Astrocyte of the cerebellum (primary cell): ENCODE measurements around the gene KCNAB1.

ENCODE experiments used
- DNase-seq: peaks from one replicate; pipeline ENCODE4 v3.0.0-alpha.2; 2011; ENCODE audit warnings: low read depth
- H3K4me3 ChIP-seq: 2 replicates; pipeline ENCODE4 v1.5.1; 2011; ENCODE audit warnings: mild to moderate bottlenecking, low read depth, low read length, moderate library complexity
- in situ Hi-C: cut with HindIII; loops from 2 replicates; pipeline ENCODE4 v1.10.0; 2017; ENCODE audit warnings: low sequenced_read_pairs
- TF ChIP-seq, protein P1 (sequence below): IDR thresholded peaks from 2 replicates; pipeline ENCODE4 v1.5.1; 2012; ENCODE audit warnings: low read length, low read depth, moderate library complexity, mild to moderate bottlenecking; ENCODE audit errors: missing control alignments

KCNAB1 gene

DNA sequence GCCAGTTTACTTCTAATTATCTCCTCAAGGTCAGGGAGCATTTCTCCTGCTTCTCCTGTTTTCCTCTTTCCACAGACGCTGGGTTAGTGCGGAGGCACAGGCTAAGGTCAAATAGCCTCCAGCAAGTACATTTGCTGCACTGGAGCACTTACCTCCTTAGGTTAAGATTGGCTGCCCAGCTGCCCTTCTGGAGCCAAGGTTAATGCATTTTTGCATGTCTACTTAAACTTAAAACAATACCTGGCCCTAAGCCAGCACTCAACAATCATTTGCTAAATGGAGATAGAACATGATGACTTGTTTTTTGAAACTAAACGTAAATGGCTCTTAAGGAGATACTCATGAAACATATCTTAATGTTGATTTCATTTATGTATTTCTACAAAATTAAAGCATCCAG is 351.1 kb downstream of the KCNAB1 start:
- DNase-seq, result no peak
- TF ChIP-seq, protein P1, sequence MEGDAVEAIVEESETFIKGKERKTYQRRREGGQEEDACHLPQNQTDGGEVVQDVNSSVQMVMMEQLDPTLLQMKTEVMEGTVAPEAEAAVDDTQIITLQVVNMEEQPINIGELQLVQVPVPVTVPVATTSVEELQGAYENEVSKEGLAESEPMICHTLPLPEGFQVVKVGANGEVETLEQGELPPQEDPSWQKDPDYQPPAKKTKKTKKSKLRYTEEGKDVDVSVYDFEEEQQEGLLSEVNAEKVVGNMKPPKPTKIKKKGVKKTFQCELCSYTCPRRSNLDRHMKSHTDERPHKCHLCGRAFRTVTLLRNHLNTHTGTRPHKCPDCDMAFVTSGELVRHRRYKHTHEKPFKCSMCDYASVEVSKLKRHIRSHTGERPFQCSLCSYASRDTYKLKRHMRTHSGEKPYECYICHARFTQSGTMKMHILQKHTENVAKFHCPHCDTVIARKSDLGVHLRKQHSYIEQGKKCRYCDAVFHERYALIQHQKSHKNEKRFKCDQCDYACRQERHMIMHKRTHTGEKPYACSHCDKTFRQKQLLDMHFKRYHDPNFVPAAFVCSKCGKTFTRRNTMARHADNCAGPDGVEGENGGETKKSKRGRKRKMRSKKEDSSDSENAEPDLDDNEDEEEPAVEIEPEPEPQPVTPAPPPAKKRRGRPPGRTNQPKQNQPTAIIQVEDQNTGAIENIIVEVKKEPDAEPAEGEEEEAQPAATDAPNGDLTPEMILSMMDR, result no peak
- in situ Hi-C loops, result no loop called here
- H3K4me3 ChIP-seq, result no peak overlapping the region

DNA sequence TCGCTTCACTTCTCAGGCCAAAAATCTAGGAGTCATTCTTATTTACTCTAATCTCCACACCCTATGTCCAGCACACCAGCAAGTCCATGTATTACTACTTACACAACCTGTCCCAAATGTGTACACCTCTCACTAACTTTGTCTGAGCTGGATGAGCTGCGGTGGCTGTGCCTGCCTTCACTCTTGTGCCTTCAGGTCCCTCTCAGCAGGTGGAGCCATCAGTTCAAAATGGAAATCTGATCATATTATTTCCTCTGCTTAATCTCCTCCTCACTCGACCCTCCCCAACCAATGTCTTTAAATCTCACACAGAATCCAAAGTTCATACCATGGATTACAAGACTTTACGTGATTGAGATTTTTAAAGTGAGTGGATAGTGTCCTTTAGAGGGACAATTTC is 351.8 kb downstream of the KCNAB1 start:
- no peak for DNase-seq
- TF ChIP-seq, protein P1, result no peak
- H3K4me3 ChIP-seq, result no peak overlapping the region
- in situ Hi-C loops, result no loop called here

DNA sequence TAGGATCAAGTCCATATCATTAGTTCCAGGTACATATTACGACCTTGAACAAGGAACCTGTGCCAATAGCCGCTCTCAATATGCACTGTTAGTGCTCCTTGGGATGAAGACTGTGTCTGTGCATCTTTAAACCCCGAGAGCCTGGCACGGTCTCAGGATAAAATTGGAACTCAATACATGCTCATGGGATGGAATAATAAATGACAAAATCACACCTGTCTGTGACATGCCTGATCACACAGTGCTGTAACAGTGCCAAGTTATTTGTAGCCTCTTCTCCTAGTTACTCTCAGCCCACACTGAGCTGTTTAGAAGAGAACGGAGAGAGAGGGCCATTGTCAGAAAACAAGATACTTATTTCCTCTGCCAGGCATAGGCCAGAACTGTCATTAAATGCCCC is 352.3 kb downstream of the KCNAB1 start:
- no peak overlapping the region for H3K4me3 ChIP-seq
- TF ChIP-seq, protein P1, result no peak
- in situ Hi-C loops, result no loop called here
- DNase-seq, result no peak

DNA sequence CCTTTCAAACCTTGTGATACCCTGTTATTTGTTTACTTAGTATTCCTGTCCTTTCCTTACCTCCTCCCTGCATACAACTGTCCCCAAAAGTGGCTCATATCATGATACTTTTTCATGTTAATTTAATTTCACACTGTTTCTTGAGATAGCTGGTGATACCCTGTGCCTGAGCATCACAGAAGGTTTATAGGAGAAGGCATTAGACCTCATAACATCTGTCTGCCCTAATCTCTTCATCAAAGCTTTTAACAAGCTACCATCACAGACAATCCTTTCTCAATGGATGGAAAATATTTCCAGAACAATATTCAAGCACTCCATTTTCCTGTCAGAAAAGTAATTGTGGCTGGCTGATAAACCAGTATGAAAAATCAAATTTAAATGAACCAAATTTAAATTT is 353.0 kb downstream of the KCNAB1 start:
- TF ChIP-seq, protein P1, result no peak
- in situ Hi-C loops, result no loop called here
- no peak overlapping the region for H3K4me3 ChIP-seq
- DNase-seq, result no peak

DNA sequence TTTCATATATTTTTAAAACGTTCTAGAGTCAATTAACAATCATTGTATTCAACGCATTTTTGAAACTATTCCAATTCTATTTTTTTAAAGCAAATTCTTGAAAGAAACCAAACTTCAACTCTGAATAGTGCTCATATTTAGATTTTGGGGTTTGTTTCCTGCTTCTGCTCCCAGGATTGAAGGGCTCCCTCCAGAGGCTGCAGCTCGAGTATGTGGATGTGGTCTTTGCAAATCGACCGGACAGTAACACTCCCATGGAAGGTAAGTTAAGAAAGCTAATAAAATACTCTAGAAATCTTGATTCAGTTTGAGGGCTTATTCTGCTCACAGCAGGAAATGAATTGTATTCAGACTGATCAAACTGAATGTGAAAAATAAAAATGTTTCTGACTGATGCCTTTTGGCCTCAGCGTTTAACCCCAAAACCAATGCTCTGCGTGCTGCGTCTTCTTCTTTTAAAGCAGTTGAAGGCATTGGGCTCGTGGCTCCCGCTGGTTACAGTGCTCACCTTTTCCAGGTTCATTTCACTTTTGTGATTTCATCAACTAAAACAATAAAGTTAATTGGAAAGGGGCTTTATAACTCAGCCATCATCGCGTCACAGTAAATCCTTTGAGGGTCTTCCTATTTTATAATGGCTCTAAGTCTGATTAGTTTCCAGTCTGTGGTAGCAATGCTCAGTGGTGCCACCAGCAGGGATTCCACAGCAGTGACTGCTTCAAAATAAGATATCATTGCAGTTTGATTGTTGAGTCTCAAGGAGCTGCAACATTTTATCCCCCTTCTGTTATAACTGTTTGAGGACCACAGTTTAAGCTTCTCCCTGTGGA is 354.4 kb downstream of the KCNAB1 start:
- H3K4me3 ChIP-seq, result no peak overlapping the region
- in situ Hi-C loops, result no loop called here
- TF ChIP-seq, protein P1, result peak; percentile 56
- DNase-seq, result no peak

DNA sequence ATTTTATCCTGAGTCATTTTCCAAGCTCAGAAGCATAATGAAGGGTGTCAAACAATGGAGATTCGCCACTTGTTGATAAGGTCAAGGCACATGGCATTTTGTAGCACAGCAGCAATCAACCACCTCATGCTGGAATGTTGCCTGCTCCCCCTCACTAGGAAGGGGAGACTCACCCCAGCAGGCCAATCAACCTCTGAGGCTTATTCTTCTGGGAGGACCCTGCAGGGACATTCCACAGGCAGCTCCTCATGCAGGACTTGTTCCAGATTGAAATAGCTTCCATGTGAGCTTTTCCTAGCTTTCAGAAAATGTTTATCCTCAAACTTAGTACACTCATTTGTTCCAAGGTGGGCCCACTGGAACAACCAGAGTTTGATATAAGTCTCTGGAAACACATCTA is 356.9 kb downstream of the KCNAB1 start:
- in situ Hi-C loops, result no loop called here
- TF ChIP-seq, protein P1, result no peak
- no peak overlapping the region for H3K4me3 ChIP-seq
- DNase-seq, result peak; percentile 49
